Glomerular endothelial cell (primary cell): ENCODE data around the gene NRAP. TPM values are rescaled to one million over a fixed set of nuclear protein-coding genes. Genes with fewer than 3 reads are reported as not detected.
"Not testable (repeated sequence)": the region's sequence is repeated elsewhere in the genome, so short reads cannot be mapped to it uniquely, and the experiment has no call there.

Source experiments
- DNase-seq: peaks from one replicate; pipeline ENCODE4 v3.0.0-alpha.2; 2011; ENCODE audit warnings: low read depth, low spot score; ENCODE audit errors: extremely low read depth
- total RNA-seq: library from RNA; depleted of rRNA; stranded (reverse); fragments of >200 nt; gene quantifications from 2 replicates; pipeline ENCODE4 v1.2.3, GENCODE V29; 2015

NRAP gene
- total RNA-seq, 1 donor from 2014 or later: not detected

GRCh38 chr10:113686028-113686427 lies 22.2 kb upstream of the NRAP start:
- no peak for DNase-seq

DNA sequence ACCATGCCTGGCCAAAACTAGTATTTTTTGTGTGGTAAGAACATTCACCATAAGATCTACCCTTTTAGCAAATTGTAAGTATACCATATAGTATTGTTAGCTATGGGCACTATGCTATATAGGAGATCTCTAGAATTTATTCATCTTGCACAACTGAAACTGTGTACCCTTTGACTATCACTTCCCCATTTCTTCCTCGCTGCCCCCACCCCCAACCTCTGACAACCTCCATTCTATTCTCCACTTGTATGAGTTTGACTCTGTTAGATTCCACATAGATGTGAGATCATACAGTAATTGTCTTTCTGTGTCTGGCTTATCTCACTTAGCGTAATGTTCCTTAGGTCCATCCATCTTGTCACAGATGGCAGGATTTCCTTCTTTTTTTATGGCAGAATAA lies 19.5 kb upstream of the NRAP start:
- no peak for DNase-seq

DNA sequence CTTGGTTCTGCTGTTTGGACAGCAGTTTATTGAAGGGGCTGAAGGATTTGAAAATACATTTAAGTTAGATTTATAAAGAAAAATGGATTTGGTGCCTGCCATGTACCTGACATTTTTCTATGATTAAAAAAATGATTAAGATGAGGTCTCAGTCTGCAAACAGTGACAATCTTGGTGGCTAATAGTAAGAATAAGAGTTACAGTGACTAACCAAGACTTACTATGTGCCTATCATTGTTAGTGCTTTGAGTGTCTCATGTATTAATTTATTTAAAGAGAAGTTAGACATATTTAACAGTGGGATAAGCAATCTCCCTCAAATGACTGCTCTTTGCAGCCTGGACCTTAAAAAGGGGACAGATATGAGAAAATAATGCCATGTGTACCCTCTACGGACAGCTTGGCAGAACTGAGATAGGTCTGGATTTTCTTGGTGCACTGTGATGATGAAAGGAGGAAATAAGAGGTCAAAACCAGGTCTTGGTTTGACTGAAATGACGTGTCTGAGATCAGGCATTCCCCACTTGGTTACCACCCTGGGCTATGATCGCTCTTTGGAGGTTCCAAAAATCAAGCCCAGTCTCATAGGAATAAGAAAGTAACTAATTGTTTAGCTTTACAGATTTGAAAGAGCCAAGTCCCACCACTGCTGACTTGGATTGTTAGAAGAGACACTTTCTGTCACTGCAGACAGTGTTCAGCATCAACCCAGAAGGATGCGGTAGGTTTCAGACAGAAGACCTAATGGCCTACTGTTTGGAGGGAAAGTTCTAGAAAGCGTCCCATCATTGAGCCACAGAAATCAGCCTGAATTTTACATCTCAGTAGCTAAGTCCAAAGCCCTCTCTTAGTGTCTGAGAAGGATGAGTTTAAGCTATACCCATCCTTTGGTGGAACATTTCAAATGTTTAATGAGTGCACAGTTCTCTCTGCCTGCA lies 18.0 kb upstream of the NRAP start:
- DNase-seq: no peak

DNA sequence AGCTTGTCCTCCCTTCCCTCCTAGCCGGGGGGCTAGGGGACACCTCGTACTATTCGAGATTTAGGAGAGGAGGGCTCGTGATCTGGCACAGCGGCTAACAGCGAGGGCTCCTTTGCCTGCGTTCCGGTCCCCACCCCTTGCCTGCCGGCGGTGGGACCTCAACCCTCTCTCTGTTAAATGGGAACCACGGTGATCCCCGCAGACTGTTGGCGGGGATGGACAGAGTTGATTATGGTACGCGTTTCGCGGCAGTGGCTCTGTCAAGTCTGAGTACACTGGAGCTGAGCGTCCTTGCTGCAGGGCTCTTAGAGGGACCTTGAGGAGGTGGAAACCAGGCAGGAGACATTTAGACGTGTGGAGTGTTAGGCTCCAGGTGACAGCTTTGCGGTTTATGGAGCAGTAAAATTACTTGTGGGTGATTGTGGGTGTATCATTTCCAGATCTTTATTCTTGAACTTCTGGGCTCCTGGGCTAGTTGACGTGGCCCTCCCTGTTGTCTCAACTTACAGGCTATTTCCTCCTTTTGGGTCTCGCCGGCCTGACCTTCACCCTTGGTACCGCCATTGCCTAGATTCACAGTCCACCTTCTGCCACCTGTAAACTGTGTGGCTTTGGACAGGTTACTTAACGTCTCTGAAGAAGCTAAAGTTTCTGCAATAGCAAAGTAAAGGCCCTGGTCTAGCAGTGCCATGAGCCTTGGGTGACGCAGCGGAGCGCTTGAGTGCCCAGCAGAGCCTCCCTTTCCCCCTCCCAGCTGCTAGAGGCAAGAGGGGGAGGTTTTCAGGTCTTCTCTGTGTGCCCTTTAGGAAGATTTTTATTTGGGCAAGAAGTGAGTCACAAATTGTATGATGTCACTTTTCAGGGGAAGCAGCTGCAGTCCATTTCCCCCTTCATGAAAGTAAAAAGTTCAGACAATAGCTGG lies 16.6 kb upstream of the NRAP start:
- DNase-seq: no peak

GRCh38 chr10:113679463-113680189 lies 15.8 kb upstream of the NRAP start, which contains the start of gene CASP7:
TSS of gene CASP7 (plus strand) at chr10:113679912. CDS start at chr10:113697494, 17,582 bp downstream.
- DNase-seq: no peak

- DNase-seq: no peak
These were observed 2.9 kb upstream of the NRAP start for GRCh38 chr10:113666682-113667252.

- DNase-seq: no peak
These were observed 2.0 kb upstream of the NRAP start for GRCh38 chr10:113665806-113666354.

DNA sequence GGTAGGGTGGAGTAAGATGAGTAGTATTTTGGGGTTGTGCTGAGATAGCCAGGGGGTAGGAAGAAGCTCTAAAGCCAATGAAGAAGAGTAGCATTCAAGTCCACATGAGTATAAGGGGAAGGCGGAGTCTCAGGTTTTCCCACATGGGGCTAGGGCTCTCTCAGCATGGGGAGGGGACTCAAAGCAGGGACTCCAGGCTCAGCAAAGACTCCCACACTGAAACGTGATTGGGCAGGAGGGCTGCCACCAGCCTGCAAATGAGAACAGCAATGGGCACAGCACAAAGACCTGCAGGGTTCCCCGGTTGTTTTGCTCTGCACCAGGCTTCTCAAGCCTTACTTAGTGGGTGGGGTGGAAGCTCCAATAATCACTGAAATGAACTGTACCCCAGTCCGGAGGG lies 1.5 kb upstream of the NRAP start:
- DNase-seq: no peak

- DNase-seq: no peak
These were observed 699 bp downstream of the NRAP start for GRCh38 chr10:113663142-113663541.

DNA sequence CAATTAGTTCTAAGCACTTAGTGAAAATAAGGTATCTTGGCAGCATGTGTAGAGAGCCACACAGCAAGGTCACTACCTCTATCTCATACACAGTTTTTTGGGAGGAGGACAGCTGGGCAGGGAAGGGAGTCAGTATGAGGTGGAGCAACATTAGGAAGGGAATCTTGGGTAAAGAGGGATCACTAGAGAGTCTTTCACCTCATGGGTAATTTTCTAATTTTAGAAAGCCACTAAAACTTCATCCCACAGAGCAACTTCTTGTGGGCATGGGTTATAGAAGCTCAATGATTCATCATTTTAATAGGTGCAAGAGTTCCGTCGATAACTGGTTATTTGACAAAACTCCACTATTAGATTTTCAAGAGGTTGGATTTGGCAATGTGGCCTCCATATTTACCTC lies 2.5 kb downstream of the NRAP start:
- DNase-seq: no peak

DNA sequence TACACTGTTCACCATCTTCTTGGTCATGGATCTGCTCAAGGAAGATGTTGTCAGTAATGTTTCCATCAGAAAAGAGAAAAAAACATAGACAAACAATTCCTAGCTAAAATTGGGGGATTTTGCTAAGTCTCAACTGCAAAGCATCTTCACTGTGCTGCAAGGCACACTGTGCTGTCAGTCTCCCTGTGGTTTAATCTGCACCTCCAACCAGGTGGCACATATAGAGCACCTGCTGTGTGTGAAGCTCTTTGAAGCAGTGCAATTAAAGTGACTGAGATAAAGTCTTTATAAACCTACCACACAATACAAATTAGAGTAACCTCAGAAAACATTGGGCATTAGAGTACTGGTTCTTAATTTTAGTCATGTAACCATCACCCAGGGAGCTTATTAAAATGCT lies 6.3 kb downstream of the NRAP start:
- DNase-seq: no peak

- DNase-seq: no peak
These were observed 6.9 kb downstream of the NRAP start for GRCh38 chr10:113656896-113657295.

DNA sequence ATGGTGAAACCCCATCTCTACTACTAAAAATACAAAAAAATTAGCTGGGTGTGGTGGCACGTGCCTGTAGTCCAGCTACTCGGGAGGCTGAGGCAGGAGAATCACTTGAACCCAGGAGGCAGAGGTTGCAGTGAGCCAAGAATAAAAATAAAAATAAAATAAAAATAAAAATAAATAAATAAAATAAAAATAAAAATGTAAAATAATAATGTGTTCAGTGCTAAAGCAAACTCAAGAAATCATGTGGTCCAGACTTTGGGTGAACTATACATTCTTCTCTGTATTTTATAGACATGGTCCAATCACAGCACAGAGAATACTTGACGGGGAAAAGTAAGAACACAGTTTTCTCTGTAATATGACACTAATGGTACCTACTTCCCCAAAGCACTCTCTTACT lies 11.4 kb downstream of the NRAP start:
- DNase-seq: not testable (repeated sequence)

DNA sequence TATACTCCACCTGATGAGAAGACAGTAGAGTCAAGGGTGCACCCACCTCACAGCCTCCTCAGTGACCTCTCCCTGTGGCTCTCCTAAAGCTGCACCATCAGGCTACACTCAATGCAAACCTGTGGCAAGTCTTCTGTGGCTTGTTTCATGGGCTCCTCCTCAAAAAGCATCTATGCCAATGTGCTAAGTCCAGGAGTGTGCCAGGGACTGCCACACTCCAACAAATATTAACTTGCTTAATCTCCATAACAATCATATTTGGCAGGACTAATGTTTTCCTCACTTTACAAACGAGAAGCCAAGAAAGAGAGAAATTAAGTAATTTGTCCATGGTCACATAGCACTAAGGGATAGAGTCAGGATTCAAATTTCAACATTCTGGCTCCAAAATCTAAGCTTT lies 11.9 kb downstream of the NRAP start:
- no peak for DNase-seq

GRCh38 chr10:113651021-113651420 lies 12.8 kb downstream of the NRAP start:
- no peak for DNase-seq

- no peak for DNase-seq
These were observed 13.7 kb downstream of the NRAP start for GRCh38 chr10:113650172-113650571.

- no peak for DNase-seq
These were observed 15.4 kb downstream of the NRAP start for GRCh38 chr10:113648478-113648877.

DNA sequence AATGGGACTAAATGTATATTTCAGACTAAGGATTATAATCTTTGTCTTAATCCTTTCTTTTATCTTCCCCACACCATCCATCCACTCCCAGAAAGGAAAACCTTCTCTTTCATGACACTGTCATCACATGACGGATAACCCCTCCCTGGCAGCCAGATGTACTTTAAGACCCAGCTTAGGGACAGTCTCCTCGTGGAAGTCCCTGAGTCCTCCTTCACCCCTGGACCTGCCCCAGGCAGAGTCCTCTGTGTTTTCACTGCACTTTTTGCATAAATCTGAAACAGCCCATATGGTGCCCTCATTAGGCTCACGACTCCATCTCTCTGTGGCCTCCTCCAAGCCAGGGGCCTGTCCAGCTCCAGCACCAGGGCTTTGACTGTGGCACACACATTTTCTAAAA lies 16.0 kb downstream of the NRAP start:
- DNase-seq: no peak

GRCh38 chr10:113646336-113647201 lies 17.3 kb downstream of the NRAP start:
- DNase-seq: no peak
